NCI-H1436 treated with DMSO at 0.1 percent for 48 hours (cell line): ENCODE data around the gene PRICKLE2.

Experiments used
- DNase-seq: peaks from one replicate; lab custom pipeline; 2025; lab: John Stamatoyannopoulos, UW

PRICKLE2 gene

DNA sequence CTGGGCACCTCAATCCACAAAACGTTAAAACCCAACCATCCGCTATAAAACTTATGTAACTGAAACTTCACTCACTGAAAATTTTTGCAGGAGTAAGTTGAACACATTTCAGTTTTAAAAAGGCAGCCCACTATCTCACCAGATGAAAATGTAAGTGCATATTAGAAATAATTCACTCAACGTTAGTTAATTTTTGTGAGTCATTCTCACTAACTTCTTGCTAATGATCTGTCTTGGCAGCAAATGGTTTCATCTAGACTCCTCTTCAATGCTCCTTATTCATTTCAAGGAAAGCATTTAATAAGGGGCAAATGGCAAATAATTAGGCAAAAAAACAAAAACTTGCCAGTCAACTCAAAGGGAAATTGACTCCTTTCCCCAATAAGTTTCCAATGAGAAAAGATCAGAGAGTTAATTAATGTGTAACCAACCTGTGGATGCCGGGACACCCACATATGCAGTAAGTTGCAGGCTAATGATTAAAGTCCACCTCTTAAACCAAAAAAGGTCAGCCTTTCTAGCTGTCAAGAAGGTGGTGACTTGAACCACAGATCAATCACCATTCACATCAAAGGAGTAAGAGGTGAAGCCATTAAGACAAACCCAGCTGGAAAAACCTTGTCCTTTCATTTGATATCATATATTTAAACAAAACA, 22.9 kb upstream of the PRICKLE2 start:
- DNase-seq = no peak

GRCh38 chr3:64244011-64244942, 19.0 kb upstream of the PRICKLE2 start:
- DNase-seq = no peak

DNA sequence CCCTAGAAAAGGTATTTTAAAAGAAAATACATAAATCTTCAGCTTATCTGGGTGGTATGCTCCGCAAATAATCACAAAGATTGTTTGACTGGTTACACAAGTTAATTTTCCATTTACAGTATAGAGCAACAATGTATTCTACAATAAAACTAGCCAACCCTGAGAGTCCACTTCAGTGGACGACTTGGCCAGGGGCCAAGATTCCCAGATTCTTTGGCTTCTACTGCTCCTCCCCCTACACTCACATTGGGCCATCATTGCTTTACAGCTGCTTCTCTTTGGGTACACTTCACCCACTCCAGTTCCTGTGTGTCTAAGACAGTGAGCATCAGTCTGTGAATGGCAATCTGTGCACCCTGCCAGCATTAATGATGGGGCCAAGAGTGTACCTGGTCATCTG, 17.2 kb upstream of the PRICKLE2 start:
- DNase-seq = no peak

GRCh38 chr3:64240959-64241358, 15.7 kb upstream of the PRICKLE2 start:
- DNase-seq = no peak

- no peak for DNase-seq
Measured at GRCh38 chr3:64240396-64240795, 15.1 kb upstream of the PRICKLE2 start.

- DNase-seq = no peak
Measured at GRCh38 chr3:64239841-64240240, 14.6 kb upstream of the PRICKLE2 start.

- DNase-seq = no peak
Measured at GRCh38 chr3:64238971-64239667, 13.9 kb upstream of the PRICKLE2 start.

DNA sequence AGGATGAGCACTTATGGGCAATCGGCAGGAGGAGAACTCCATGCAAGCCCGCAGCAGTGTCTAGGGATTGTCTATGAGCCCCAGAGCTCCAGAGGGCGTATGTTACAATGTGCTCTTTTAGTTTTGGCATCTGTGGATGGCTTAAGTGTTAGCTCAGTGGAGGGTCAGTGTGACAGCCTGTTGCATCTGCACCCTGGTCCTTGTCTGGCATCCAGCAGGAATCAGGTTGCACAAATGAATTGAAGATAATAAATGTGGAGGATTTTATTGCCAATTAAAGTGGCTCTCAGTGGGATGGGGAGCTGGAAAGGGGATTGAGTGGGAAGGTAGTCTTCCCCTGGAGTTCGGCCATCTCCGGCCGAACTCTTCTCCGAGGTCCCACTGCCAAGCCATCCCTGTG, 11.8 kb upstream of the PRICKLE2 start:
- no peak for DNase-seq

GRCh38 chr3:64235605-64236004, 10.3 kb upstream of the PRICKLE2 start:
- no peak for DNase-seq

- no peak for DNase-seq
Measured at GRCh38 chr3:64234571-64234970, 9.3 kb upstream of the PRICKLE2 start.

- DNase-seq = no peak
Measured at GRCh38 chr3:64232821-64233220, 7.6 kb upstream of the PRICKLE2 start.

DNA sequence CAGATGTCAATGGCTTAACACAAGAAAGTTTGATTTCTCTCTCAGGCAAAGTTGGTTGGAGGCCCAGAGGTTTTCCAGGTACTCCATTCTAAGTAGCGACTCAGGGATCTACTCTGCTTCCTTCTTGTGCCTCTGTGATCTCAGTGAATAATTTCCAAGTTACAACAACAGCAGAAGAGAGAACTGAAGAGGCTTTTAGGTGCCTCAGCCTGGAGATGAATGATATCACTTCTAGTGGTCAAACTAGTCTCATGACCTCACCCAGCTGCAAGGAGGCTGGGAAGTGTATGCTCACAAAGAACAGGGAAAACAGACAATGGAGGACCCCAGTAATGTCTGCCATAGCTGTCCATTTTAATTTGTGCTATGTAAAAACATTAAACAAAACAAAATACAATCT, 4.6 kb upstream of the PRICKLE2 start:
- DNase-seq = no peak

GRCh38 chr3:64228110-64228509, 2.8 kb upstream of the PRICKLE2 start:
- DNase-seq = no peak

DNA sequence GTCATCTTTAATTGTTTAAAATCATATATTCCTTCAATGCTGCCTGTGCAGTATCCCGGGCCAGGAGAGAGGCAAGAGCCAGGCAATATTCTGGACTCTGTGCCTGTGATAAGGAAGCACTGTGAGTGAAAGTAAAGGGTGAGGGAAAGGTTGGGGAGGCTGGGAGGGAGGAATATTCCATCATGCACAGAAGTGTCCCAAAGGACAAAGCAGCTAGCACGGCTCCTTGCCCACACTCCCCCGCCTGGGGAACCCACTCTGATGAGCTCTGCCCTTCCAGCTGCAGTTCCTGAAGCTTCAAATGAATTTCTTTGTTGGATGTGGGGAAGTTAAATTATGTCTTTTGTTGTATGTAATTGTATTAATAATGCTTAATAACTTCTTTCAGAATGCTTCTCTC, 1.5 kb upstream of the PRICKLE2 start:
- no peak for DNase-seq

- no peak for DNase-seq
Measured at GRCh38 chr3:64225695-64226499, 631 bp upstream of the PRICKLE2 start.

GRCh38 chr3:64223791-64224745, 1.2 kb downstream of the PRICKLE2 start:
- no peak for DNase-seq

GRCh38 chr3:64222501-64223111, 2.7 kb downstream of the PRICKLE2 start:
- DNase-seq = no peak

DNA sequence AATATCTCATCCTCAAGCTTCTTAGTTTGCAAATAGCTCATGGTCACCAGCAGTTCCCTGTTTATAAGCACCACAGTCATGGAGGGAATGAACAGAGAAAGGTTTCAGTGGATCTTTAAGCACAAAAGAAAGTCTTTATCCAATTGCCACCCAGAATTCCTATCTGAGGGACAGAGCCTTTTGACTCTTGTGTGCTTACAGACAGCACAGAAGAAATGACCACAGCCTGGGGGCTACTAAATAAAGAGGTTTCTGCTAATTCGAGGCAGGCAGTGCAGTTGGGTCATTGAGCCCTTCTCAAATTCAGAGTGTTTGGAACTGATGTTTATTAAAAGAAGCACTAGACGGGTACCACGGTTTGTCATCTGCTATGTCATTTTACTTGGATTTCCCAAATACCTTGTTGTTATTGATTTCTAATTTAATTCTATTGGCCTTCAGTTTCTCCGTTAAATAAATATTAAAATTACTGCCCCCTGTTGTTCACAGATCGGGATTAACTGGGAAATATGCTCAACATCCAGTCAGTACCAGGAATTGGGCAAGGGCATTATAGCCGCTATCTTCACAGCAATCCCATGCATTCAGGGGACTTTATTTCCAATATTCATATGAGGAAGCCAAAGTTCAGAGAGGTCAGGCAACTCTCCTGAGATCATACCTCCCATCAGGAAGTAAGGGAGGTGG, 3.6 kb downstream of the PRICKLE2 start:
- no peak for DNase-seq

DNA sequence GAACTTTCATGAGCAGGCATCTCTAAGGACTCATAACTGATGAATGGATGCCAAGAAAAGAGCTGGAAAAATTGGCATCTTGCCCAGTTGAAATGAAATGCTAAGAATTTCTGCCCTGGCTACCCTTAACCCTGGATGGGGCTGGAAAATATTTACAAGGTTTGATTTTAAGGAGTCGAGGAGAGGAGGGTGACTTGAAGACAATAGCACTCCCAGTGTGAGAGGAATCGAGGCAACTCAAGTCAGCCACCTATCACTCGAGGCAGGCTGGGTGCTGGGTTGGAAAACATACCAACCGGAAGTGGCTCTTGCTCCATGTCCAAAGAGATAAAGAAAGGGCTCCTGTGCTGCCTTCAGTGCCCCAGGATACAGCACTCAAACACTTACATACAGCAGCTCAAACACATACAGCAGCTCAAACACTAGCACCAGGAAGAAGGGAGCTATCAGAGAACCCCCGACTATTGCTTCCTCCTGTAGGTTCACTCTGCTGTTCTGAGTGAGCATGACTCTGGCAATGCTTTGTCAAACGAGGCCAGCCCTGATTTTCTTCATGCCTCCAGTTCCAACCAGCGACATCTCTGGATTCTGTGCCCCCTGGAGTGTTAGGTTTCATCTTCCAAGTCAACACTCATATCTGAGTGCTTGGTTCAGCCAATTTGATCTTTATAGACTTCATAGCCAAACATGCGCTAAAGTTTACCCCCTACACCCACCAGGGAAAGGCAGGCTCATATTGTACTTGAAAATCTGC, 4.9 kb downstream of the PRICKLE2 start:
- no peak for DNase-seq
